Measurements from ENCODE around the gene IRF2BPL.

DNA sequence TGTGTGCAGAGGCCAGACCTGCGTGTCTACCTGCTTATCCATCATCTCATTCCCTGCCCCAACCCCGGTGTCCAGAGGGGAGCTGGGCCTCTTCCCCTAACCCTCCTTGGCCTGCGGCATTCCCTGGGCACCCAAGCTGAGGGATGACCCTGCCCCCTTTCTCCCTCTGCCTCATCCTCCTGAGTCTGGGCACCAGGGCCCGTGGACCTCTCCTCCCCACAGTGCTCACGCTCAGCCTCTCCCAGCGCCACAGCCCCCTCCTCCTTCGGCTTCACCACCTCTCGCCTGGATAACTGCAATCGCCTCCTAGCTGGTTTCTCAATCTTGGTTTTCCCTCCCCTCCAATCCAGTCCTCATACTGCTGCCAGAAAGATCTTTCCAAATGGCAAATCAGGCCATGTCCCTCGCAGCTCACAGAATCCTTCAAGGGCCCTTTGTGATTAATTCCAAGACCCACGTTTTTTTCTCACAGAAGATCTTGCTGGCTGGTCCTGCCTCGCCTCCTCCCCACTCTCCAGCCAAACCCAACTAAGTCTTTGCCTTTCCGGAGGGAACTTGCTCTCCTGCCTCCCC is 16.2 kb downstream of the IRF2BPL start:
- TF ChIP-seq POLR2AphosphoS5 (IDR thresholded peaks at IDR 0.05; ENCODE audit: low read depth, low read length) (no peak), POLR2A (IDR thresholded peaks at IDR 0.05; ENCODE audit: low read depth, low read length) (no peak), SPI1 (IDR thresholded peaks at IDR 0.05; ENCODE audit: low read depth, low read length) (no peak), PAX5 (IDR thresholded peaks at IDR 0.05; ENCODE audit: insufficient read depth, low read length, severe bottlenecking) (no peak), TAF1 (IDR thresholded peaks at IDR 0.05; ENCODE audit: low read depth, low read length) (no peak)
